K562 (cell line): ENCODE measurements around the gene DNMT1. TPM values are rescaled to one million over a fixed set of nuclear protein-coding genes. Genes with fewer than 3 reads are reported as not detected.

Experiments
- ARID3B ChIP-seq: fragments of 250-450 bp; sonication (Bioruptor Pico); IDR thresholded peaks from 2 replicates; pipeline ENCODE4 v1.4.0; 2020; ENCODE audit warnings: borderline replicate concordance
- CAMTA2 ChIP-seq: fragments of 250-450 bp; sonication (Bioruptor Pico); conservative IDR thresholded peaks from 2 replicates; pipeline ENCODE4 v1.5.1; 2022
- HSF4 ChIP-seq: fragments of 250-450 bp; sonication (Bioruptor Pico); IDR thresholded peaks from 2 replicates; pipeline ENCODE4 v2.1.2; 2022; ENCODE audit warnings: mild to moderate bottlenecking, moderate library complexity, borderline replicate concordance
- PREB ChIP-seq: sonication (generic); formaldehyde crosslinking; IDR thresholded peaks from 2 replicates; pipeline ENCODE4 v1.8.1; 2023; ENCODE audit warnings: mild to moderate bottlenecking, missing genetic modification reagents
- SMAD1 ChIP-seq: fragments of 150-350 bp; IDR thresholded peaks from 2 replicates; pipeline ENCODE4 v1.6.1; 2014; ENCODE audit warnings: low read length, low read depth; ENCODE audit not compliant: partially characterized antibody
- SMARCA4 ChIP-seq: fragments of 450-650 bp; IDR thresholded peaks from 2 replicates; pipeline ENCODE4 v1.6.1; 2016
- SNAPC5 ChIP-seq: fragments of 250-450 bp; sonication (Bioruptor Pico); IDR thresholded peaks from 2 replicates; pipeline ENCODE4 v1.8.0; 2021; ENCODE audit warnings: moderate library complexity, mild to moderate bottlenecking, inconsistent platforms
- ZBTB8A ChIP-seq: fragments of 450-650 bp; IDR thresholded peaks from 2 replicates; pipeline ENCODE4 v1.6.1; 2018; ENCODE audit warnings: mild to moderate bottlenecking, moderate library complexity; ENCODE audit not compliant: partially characterized antibody
- ZNF347 ChIP-seq: fragments of 450-650 bp; formaldehyde crosslinking; IDR thresholded peaks from 2 replicates; pipeline ENCODE4 v1.4.0; 2020; ENCODE audit warnings: low read depth, mild to moderate bottlenecking, moderate library complexity
- ZNF354B ChIP-seq: fragments of 250-450 bp; sonication (Bioruptor Pico); IDR thresholded peaks from 2 replicates; pipeline ENCODE4 v1.4.0; 2020
- ZNF518B ChIP-seq: fragments of 250-450 bp; sonication (Bioruptor Pico); IDR thresholded peaks from 2 replicates; pipeline ENCODE4 v1.5.0; 2021; ENCODE audit warnings: mild to moderate bottlenecking, moderate library complexity
- ZNF609 ChIP-seq: sonication (generic); formaldehyde crosslinking; IDR thresholded peaks from 2 replicates; pipeline ENCODE4 v1.8.1; 2023; ENCODE audit warnings: missing genetic modification reagents, mild to moderate bottlenecking, borderline replicate concordance
- ZNF639 ChIP-seq, 2 experiments: fragments of 200-800 bp in 1 of 2; sonication (Bioruptor generic) in 1 of 2; sonication (generic) in 1 of 2; formaldehyde crosslinking in 1 of 2; IDR thresholded peaks in 1 of 2; conservative IDR thresholded peaks in 1 of 2; 2 replicates each; pipeline versions ENCODE4 v1.5.0 to v1.6.1; 2016 to 2020; ENCODE audit warnings: missing compliant biosample characterization in 1 of 2, missing genetic modification characterization in 1 of 2, missing genetic modification reagents in 1 of 2
- polyA plus RNA-seq, 8 experiments: library from polyadenylated mRNA; depleted of rRNA in 4 of 8; stranded (reverse) in 5 of 8; unstranded in 3 of 8; fragments of >200 nt; fragmentation: Nextera tagmentation in 2 of 8; fragmentation: Illumina TruSeq in 1 of 8; extraction: Ambion mirVana in 2 of 8; extraction: Trizol in 1 of 8; gene quantifications; 2 replicates each; pipeline versions ENCODE4 v1.2.1 to v1.2.3, GENCODE V29; 2011 to 2014; ENCODE audit warnings: inconsistent platforms in 1 of 8, missing spikeins in 1 of 8
- total RNA-seq, 7 experiments: library from RNA; depleted of rRNA in 6 of 7; stranded (reverse); fragments of >200 nt in 6 of 7; fragmentation: Illumina TruSeq in 2 of 7; extraction: Trizol in 2 of 7; gene quantifications; 2 replicates each; pipeline versions ENCODE4 v1.2.1 to v1.2.3, GENCODE V29; 2011 to 2021; ENCODE audit warnings: low replicate concordance in 1 of 7

Gene DNMT1
- total and polyA plus RNA-seq, 9 of the 15 experiments (the other 6 are each of a cell fraction or from before 2014, with no cell fraction given): 80.1 to 271 (median 121) TPM

- TF ChIP-seq ZNF639 (CRISPR knock-in tag; conservative IDR thresholded peaks at IDR 0.05 in 1 of 2, IDR thresholded peaks at IDR 0.05 in 1 of 2): no peak
- no peak for TF ChIP-seq ZNF518B (CRISPR knock-in tag)
- TF ChIP-seq SNAPC5 (CRISPR knock-in tag): no peak
- TF ChIP-seq ZNF609: no peak
- no peak for TF ChIP-seq CAMTA2 (CRISPR knock-in tag)
- no peak for TF ChIP-seq SMARCA4
- no peak for TF ChIP-seq SMAD1
- no peak for TF ChIP-seq ZBTB8A
- no peak for TF ChIP-seq HSF4
- no peak for TF ChIP-seq ZNF347
- TF ChIP-seq ARID3B (CRISPR knock-in tag): no peak
- TF ChIP-seq PREB (CRISPR knock-in tag): no peak
- TF ChIP-seq ZNF354B (CRISPR knock-in tag): no peak
Measured at GRCh38 chr19:10106100-10106936, 88.4 kb downstream of the DNMT1 start, which contains the start of gene PPAN (continued).
